PC-9 (cell line): Measurements from ENCODE around the gene CELF2.
"Not testable (repeated sequence)": the region's sequence is repeated elsewhere in the genome, so short reads cannot be mapped to it uniquely, and the experiment has no call there.

Experiments
- EZH2 ChIP-seq: fragments of 200-600 bp; sonication (generic); IDR thresholded peaks from 2 replicates; pipeline ENCODE4 v1.8.0; 2017; ENCODE audit warnings: antibody characterized with exemption, low read depth
- TF ChIP-seq, protein P1 (sequence below): fragments of 200-600 bp; sonication (generic); conservative IDR thresholded peaks from 2 replicates; pipeline ENCODE4 v1.6.1; 2017; ENCODE audit warnings: mixed run types, antibody characterized with exemption, mild to moderate bottlenecking, moderate library complexity

- TF ChIP-seq, protein P1, sequence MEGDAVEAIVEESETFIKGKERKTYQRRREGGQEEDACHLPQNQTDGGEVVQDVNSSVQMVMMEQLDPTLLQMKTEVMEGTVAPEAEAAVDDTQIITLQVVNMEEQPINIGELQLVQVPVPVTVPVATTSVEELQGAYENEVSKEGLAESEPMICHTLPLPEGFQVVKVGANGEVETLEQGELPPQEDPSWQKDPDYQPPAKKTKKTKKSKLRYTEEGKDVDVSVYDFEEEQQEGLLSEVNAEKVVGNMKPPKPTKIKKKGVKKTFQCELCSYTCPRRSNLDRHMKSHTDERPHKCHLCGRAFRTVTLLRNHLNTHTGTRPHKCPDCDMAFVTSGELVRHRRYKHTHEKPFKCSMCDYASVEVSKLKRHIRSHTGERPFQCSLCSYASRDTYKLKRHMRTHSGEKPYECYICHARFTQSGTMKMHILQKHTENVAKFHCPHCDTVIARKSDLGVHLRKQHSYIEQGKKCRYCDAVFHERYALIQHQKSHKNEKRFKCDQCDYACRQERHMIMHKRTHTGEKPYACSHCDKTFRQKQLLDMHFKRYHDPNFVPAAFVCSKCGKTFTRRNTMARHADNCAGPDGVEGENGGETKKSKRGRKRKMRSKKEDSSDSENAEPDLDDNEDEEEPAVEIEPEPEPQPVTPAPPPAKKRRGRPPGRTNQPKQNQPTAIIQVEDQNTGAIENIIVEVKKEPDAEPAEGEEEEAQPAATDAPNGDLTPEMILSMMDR = not testable (repeated sequence)
- TF ChIP-seq EZH2 = not testable (repeated sequence)
These were observed 106.2 kb downstream of the CELF2 start for GRCh38 chr10:11123892-11124291.
